ENCODE measurements around the gene KCNQ5.

Gene KCNQ5

GRCh38 chr6:73000460-73000859, 378.6 kb downstream of the KCNQ5 start:
- TF ChIP-seq, protein P1, sequence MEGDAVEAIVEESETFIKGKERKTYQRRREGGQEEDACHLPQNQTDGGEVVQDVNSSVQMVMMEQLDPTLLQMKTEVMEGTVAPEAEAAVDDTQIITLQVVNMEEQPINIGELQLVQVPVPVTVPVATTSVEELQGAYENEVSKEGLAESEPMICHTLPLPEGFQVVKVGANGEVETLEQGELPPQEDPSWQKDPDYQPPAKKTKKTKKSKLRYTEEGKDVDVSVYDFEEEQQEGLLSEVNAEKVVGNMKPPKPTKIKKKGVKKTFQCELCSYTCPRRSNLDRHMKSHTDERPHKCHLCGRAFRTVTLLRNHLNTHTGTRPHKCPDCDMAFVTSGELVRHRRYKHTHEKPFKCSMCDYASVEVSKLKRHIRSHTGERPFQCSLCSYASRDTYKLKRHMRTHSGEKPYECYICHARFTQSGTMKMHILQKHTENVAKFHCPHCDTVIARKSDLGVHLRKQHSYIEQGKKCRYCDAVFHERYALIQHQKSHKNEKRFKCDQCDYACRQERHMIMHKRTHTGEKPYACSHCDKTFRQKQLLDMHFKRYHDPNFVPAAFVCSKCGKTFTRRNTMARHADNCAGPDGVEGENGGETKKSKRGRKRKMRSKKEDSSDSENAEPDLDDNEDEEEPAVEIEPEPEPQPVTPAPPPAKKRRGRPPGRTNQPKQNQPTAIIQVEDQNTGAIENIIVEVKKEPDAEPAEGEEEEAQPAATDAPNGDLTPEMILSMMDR (IDR thresholded peaks at IDR 0.05; ENCODE audit: extremely low read depth, missing control alignments): no peak
- no peak for DNase-seq (ENCODE audit: low spot score)

- TF ChIP-seq, protein P1 (IDR thresholded peaks at IDR 0.05; ENCODE audit: extremely low read depth, missing control alignments): no peak
- no peak for DNase-seq (ENCODE audit: low spot score)
Measured at GRCh38 chr6:73002588-73002987, 380.7 kb downstream of the KCNQ5 start.

GRCh38 chr6:73003302-73003701, 381.4 kb downstream of the KCNQ5 start:
- TF ChIP-seq, protein P1 (IDR thresholded peaks at IDR 0.05; ENCODE audit: extremely low read depth, missing control alignments): no peak
- no peak for DNase-seq (ENCODE audit: low spot score)

- TF ChIP-seq, protein P1 (IDR thresholded peaks at IDR 0.05; ENCODE audit: extremely low read depth, missing control alignments): no peak
- no peak for DNase-seq (ENCODE audit: low spot score)
Measured at GRCh38 chr6:73004231-73004630, 382.4 kb downstream of the KCNQ5 start.

DNA sequence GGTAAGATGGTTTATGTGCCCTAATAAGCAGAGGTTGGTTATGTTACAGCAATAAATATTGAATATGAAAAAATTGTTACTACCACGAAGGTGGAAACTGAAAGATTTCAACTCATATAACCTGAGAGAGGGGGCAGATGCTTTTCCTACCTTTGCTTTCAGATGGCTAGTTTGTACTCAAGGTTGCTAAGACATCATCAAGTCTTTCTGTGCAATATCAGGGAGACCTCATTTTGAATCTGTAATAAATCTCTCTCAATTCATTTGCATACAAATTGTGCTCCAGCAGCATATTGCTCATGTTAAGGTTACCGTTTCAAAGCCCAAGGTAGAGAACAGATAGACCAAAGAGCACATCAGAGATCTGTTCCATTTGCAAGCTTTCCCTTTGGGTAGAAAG, 383.0 kb downstream of the KCNQ5 start:
- TF ChIP-seq, protein P1 (IDR thresholded peaks at IDR 0.05; ENCODE audit: extremely low read depth, missing control alignments): no peak

DNA sequence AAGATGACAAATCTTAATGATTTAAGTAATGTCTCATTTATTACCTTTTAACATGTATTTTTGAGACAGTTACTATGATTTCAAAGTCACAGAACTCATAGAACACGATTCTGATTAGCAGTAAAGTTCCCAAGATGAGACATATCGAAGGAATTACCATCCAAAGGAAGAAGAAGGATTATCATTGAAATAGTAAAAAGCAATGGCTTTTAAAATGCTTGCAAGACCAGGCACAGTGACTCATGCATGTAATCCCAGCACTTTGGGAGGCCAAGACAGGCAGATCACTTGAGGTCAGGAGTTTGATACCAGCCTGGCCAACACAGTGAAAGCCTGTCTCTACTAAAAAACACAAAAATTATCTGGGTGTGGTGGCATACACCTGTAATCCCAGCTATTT, 384.3 kb downstream of the KCNQ5 start:
- no peak for DNase-seq (ENCODE audit: low spot score)

More for the DNA sequence above, 383.0 kb downstream of the KCNQ5 start:
- DNase-seq (ENCODE audit: low spot score): no peak

DNA sequence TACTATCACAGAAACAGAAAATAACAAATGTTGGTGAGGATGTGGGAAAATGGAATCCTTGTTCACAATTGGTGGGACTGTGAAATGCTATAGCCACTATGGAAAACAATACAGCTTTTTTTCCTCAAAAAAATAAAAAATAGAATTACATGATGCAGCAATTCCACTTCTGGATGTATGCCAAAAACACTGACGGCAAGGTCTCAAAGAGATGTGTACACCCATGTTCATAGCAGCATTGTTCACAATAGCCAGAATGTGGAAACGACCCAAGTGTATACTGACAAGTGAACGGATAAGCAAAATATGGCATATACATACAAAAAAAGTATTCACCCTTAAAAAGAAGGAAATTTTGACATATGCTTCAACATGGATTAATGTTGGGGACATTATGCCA, 390.1 kb downstream of the KCNQ5 start:
- DNase-seq (ENCODE audit: low spot score): no peak
- TF ChIP-seq, protein P1 (IDR thresholded peaks at IDR 0.05; ENCODE audit: extremely low read depth, missing control alignments): no peak

More for the DNA sequence above, 384.3 kb downstream of the KCNQ5 start:
- TF ChIP-seq, protein P1 (IDR thresholded peaks at IDR 0.05; ENCODE audit: extremely low read depth, missing control alignments): no peak
